ENCODE results near the gene ATP5MC2.

DNA sequence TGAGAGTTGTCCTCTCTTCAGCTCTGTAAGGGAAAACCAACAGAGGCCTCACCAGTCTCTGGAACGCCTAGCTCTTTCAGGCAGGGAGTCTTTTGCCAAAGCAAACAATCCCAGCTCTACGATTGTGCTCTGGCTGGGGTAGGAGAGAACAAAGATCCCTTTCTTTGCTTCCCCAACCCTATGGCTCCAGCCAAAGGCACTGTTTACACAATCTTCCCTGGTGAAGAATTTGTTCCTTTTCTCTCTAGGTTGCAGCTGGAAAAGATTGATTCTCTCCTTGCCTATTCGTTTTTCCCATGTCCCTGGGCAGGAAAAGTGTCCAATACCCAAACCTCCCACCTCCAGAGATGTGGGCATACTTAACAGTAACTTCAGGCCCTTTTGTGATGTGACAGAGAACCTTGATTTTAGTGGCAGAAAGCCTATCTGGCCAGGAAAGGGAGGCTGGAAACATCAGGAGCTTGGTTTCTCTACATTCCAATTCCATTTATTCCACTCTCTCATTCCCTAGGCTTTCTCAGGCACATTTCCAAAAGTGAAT is 16.8 kb downstream of the ATP5MC2 start:
- no peak for TF ChIP-seq EZH2 (IDR thresholded peaks at IDR 0.05; ENCODE audit: low read length, unreplicated experiment)
- TF ChIP-seq, protein P1, sequence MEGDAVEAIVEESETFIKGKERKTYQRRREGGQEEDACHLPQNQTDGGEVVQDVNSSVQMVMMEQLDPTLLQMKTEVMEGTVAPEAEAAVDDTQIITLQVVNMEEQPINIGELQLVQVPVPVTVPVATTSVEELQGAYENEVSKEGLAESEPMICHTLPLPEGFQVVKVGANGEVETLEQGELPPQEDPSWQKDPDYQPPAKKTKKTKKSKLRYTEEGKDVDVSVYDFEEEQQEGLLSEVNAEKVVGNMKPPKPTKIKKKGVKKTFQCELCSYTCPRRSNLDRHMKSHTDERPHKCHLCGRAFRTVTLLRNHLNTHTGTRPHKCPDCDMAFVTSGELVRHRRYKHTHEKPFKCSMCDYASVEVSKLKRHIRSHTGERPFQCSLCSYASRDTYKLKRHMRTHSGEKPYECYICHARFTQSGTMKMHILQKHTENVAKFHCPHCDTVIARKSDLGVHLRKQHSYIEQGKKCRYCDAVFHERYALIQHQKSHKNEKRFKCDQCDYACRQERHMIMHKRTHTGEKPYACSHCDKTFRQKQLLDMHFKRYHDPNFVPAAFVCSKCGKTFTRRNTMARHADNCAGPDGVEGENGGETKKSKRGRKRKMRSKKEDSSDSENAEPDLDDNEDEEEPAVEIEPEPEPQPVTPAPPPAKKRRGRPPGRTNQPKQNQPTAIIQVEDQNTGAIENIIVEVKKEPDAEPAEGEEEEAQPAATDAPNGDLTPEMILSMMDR (conservative IDR thresholded peaks at IDR 0.05; ENCODE audit: low read depth, low read length): no peak
- no peak for TF ChIP-seq EZH2phosphoT487 (IDR thresholded peaks at IDR 0.05; ENCODE audit: borderline replicate concordance, low read length)
